GM12873 (cell line): ENCODE data around the gene INHBB.

Experiments
- CTCF ChIP-seq: IDR thresholded peaks from 2 replicates; pipeline ENCODE4 v1.5.1; 2012; ENCODE audit warnings: low read depth, mild to moderate bottlenecking, moderate library complexity, low read length, control low read depth; ENCODE audit not compliant: insufficient read depth; ENCODE audit errors: missing control alignments

Gene INHBB

GRCh38 chr2:120365236-120365793, 19.4 kb downstream of the INHBB start:
- no peak for TF ChIP-seq CTCF

- no peak for TF ChIP-seq CTCF
Measured at GRCh38 chr2:120366698-120367097, 20.8 kb downstream of the INHBB start.

- TF ChIP-seq CTCF = no peak
Measured at GRCh38 chr2:120367221-120367620, 21.3 kb downstream of the INHBB start.

GRCh38 chr2:120367649-120368048, 21.7 kb downstream of the INHBB start:
- no peak for TF ChIP-seq CTCF

GRCh38 chr2:120368086-120368485, 22.1 kb downstream of the INHBB start:
- TF ChIP-seq CTCF = no peak

GRCh38 chr2:120369250-120369649, 23.3 kb downstream of the INHBB start:
- no peak for TF ChIP-seq CTCF

- TF ChIP-seq CTCF = no peak
Measured at GRCh38 chr2:120371969-120372625, 26.2 kb downstream of the INHBB start.
